HG02678 (cell line): ENCODE results near the gene GATAD2B.
"Not testable (repeated sequence)": the region's sequence is repeated elsewhere in the genome, so short reads cannot be mapped to it uniquely, and the experiment has no call there.

Experiments used
- ATAC-seq: cut with Tn5 transposase; IDR thresholded peaks from one replicate; pipeline ENCODE4 v1.9.1; 2021; ENCODE audit warnings: mild to moderate bottlenecking, moderate library complexity; ENCODE audit not compliant: unreplicated experiment

Gene GATAD2B

DNA sequence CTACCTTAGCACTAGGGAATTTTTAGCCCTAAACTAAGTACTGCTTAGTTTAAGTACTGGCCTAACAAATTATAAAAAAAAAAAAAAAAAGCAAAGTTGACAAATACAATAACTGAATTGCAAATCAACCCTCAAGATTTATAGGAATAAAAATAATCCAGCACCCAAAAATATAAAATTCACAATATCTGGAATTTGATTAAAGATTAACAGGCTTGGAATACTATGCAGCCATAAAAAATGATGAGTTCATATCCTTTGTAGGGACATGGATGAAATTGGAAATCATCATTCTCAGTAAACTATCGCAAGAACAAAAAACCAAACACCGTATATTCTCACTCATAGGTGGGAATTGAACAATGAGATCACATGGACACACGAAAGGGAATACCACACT lies 78.4 kb downstream of the GATAD2B start:
- not testable (repeated sequence) for ATAC-seq

DNA sequence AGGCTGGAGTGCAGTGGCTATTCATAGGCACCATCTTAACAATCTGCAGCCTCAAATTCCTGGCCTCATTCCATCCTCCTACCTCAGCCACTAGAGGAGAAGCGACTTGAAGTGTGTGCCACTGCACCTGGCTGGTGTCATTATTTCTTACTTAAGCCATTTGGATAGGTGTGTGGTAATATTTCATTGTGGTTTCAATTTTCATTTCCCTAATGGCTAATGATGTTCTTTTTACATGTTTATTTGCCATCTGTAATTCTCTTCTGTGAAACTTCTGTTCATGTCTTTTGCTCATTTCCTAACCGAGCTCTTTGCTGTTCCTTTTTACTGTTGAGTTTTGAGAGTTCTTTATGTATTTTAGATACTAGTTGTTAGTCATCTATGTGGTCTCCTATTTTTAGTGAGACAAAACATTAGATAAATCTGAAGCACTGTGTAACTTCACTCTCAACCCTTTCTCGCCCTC lies 80.7 kb downstream of the GATAD2B start:
- peak; percentile 73 for ATAC-seq

DNA sequence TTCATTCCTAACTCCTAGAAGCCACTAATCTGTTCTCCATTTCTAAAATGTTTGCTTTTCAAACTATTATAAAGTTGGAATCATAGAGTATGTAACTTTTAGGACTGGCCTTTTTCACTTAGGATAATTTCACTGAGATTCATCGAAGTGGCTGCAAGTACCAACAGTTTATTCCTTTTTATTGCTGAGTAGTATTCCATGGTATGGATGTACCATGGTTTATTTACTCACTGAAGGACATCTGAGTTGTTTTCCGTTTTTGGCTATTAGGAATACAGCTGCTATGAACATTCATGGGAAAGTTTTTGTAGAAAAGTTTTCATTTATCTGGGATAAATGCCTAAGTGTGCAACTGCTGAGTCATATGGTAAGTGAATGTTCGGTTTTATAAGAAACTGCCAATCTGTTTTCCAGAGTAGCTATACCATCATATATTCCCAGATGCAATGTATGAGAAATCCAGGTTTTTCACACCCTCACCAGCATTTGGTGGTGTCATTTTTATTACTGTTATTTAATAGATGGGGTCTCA lies 81.2 kb downstream of the GATAD2B start:
- no peak for ATAC-seq

DNA sequence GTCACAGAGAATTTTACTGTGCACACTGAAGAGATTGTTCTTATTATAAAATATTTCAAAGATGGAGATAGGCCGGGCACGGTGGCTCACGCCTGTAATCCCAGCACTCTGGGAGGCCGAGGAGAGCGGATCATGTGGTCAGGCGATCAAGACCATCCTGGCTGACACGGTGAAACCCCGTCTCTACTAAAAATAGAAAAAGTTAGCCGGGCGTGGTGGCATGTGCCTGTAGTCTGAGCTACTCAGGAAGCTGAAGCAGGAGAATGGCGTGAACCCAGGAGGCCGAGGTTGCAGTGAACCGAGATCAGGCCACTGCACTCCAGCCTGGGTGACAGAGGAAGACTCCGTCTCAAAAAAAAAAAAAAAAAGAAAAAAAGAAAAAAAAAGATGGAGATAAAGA lies 82.0 kb downstream of the GATAD2B start:
- not testable (repeated sequence) for ATAC-seq

DNA sequence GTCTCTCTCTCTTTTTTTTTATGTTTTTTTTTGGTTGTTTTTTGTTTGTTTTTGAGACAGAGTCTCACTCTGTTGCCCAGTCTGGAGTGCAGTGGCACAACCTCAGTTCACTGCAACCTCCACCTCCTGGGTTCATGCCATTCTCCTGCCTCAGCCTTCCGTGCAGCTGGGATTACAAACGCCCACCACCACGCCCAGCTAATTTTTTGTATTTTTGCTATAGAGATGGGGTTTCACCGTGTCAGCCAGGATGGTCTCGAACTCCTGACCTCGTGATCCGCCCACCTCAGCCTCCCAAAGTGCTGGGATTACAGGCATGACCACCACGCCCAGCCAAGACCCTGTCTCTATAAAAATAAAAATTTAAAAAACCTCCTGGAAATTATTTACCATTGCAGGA lies 88.8 kb downstream of the GATAD2B start:
- not testable (repeated sequence) for ATAC-seq

DNA sequence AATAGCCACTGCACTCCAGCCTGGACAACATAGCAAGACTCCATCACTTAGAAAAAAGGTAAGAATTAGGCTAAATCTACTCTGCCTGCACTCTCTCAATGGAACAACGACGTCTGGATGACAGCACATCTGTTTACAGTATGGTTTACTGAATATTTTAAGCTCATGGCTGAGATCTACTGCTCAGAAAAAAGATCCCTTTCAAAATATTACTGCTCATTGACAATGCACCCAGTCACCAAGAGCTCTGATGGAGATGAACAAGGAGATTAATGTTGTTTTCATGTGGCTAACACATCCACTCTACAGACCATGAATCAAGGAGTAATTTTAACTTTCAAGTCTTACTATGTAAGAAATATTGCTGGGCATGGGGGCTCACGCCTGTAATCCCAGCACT lies 89.6 kb downstream of the GATAD2B start:
- ATAC-seq = no peak

DNA sequence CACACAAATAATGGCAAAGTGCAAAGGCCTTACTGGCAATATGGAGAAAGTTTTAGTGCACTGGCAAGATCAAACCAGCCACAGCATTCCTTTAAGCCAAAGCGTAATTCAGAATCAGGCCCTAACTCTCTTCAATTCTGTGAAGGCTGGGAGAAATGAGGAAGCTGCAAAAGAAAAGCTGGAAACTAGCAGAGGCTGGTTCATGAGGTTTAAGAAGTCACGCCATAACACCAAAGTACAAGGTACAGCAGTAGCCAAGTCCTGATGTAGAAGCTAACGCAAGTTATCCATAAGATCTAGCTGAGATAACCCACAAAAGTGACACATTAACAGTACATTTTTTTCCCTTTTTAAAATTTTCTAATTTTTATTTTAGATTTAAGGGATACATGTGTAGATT lies 90.5 kb downstream of the GATAD2B start:
- no peak for ATAC-seq

DNA sequence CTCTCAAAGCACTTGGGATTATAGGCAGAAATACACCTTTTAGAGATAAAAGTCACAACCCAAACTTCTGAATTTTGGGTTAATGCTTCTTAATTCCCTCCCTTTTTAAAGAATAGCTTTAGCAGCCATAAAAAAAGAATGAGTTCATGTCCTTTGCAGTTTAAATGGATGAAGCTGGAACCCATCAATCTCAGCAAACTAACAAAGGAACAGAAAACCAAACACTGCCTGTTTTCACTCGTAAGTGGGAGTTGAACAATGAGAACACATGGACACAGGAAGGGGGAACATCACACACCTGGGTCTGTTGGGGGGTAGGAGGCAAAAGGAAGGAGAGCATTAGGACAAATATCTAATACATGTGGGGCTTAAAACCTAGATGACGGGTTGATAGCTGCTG lies 91.7 kb downstream of the GATAD2B start:
- no peak for ATAC-seq

DNA sequence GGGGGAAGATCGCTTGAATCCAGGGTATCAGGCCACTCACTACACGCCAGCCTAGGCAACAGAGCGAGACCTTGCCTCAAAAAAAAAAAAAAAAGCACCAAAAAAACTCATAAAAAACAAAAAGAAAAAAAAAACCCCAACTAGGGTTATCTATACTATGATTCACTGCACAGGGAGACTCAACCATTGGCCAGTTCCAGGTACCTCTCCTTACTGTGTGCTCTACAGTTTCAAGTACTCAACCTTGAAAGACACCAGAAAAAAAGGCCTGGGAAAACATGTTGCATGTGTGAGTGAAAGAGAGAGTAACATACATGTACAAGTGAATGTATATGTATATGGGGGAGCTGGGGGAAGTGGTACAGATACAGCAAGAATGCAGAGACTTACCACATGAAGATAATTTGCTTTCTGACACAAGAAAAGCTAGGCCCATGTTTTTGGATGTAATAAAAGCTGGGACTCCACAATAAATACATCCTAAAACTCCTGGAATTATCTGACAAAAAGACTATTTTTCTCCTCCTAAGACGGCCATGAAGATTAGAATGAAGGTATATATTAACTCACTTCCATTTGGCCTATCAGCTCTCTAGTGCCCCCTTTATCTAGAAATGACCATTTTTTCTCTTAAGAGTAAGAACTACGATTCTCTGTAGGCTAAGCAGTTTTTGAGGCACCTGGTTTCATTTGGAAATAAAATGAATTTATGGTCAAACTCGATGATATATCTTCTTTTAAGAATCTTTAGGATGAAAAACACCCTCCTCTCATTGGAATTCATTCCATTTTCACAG lies 95.4 kb downstream of the GATAD2B start:
- no peak for ATAC-seq

DNA sequence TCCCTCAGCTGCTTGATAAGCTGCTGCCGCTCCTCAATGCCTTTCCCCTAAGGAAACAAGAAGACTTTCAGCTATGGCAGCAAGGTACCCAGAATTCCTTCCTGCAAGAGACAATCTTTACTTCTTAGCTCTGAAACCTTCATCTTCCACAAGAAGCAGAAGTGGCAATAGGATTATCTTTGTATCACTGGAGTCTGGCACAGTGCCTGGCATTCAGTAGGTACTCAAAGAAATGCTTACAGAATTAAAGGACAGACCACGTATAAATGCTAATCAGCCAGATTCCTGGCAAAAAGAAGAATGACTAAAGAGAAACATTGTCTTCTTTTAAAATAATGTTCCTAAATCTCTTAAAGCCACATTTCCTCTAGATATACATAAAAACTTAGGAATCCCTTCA lies 103.9 kb downstream of the GATAD2B start:
- no peak for ATAC-seq

DNA sequence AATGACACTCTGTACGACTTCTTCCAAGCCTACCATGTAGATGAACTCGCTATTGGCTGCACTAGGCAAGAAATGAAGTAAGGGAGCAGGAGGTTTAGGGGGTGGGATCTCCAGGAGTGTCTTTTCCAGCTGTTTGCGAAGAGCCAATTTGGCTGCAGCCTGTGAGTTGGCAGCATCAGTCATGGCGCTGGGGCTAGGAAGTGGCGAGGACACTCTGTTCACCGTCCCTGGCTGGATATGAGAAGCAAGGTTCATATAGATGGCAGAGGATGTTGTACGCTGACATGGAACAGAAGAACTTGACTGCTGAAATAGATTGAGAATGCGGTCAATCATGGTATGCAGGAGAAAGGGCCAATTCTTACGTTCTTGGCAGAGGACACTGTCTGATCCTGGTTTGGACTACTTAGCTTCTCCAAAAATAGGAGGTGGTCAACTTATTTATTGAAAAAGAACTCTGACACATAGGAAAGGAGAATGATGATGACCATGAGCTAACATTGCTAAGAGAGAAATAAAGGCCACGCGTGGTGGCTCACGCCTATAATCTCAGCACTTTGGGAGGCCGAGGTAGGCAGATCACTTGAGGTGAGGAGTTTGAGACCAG lies 106.4 kb downstream of the GATAD2B start:
- no peak for ATAC-seq

DNA sequence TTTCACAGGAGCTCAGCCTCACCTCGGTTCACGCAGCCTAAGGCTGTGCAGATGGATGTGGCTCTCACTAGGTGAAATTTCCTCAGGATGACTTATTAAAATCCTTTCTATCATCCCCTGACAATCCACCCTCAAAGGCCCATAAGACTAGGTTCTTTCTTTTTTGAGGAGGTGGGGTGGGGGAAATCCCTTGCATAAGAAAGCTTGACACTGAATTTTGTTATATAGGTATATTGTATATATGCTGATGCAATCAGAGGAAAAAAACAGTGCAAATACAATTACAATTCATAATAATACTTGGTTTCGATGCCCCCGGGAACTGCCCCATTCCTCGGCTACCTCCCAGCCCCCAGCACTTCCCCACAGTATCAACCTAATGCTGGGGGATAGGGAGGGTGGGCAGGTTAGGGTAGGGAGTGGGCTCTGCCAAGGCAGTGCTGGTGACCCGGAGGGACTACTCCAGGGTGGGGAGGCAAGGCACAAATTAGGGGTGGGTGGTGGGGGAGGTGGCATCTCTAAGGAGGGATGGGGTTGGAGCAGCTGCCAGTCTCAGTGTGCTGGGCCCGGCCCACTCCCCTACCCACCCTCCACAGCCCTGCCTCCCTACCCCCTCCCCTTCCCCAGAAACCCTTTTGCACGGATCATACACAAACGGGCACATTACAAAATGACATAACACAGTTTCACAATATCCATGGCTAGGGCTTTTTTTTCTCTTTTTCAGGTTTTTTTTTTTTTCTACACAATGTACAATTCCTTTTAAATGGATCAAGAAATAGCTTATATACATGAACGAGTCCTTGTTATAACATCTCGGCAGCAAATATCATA lies 116.7 kb downstream of the GATAD2B start:
- no peak for ATAC-seq

DNA sequence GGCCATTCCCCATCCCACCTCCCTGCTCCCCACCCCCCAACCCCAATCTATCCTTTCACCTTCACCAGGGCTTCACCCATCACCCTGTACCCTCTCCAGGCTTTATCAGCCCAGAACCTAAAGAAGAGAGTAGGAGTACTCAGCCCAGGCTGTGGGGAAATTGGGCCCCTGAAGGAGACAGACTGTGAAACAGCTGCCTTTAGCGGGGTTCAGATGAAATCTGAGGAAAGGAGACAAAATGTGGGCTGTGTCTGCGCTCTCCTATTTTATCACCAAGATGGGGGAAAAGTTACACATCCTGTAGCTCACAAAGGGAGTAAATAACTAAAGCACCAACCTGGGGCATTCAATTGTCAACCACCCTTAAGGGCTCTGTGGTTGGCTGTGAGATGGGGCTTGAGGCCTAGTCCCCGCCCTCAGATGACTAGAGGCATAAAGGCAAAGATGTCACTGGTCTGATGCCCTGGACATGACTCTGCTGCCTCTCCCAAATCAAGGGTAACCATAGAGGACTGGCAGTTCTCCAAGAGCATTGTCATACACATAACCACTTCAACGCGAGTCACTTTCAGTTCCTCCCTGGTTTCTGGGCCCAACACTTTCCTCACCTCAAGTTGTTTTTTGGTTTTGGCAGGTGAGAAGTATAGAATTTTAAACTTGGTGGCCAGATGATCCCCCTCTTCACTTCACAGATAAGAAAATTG lies 117.6 kb downstream of the GATAD2B start:
- peak; percentile 92 for ATAC-seq

DNA sequence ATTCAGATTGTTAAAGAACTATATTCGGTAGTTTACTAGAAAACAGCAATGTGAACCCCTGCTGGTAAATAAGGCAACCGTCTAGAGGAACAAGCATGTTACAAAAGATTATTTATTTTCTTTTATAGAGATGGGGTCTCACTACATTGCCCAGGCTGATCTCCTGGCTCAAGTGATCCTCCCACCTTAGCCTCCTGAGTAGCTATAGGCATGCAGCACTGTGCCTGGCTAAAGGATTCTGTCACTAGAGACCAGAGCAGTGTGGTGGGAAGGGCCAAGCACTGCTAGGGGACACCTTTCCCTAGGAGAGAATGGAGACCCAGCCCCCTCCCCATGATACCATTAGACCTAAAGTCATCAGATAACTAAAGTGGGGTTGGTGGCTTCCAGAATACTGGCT lies 118.7 kb downstream of the GATAD2B start:
- no peak for ATAC-seq

DNA sequence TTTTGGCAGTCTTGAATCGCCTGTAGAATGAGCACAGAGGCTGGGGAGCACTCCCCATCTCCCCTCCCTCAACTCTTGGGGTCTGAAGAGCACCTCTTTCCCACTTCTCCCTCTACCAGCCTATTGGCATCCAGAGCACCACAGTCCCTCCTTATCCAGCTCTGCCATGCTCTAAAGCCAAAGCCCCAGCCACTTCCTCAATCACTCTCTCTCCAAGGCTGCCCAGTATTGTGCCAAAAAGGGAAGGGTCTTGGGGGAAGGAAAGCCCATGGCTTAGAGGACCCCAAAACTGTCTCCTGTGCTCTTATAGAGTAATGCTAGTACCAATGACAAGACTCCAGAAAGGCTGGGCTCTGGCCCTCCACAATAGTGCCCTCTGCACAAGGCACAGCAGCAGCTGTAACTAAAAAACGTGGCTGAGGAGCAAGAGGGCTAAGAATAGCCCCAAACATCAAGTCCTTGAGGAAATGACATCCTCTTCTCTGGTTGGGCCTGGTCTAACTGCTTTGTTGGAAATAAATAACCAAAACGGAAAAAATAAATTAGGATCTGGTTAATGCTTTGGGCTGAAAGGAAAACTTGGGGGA lies 119.2 kb downstream of the GATAD2B start:
- no peak for ATAC-seq

DNA sequence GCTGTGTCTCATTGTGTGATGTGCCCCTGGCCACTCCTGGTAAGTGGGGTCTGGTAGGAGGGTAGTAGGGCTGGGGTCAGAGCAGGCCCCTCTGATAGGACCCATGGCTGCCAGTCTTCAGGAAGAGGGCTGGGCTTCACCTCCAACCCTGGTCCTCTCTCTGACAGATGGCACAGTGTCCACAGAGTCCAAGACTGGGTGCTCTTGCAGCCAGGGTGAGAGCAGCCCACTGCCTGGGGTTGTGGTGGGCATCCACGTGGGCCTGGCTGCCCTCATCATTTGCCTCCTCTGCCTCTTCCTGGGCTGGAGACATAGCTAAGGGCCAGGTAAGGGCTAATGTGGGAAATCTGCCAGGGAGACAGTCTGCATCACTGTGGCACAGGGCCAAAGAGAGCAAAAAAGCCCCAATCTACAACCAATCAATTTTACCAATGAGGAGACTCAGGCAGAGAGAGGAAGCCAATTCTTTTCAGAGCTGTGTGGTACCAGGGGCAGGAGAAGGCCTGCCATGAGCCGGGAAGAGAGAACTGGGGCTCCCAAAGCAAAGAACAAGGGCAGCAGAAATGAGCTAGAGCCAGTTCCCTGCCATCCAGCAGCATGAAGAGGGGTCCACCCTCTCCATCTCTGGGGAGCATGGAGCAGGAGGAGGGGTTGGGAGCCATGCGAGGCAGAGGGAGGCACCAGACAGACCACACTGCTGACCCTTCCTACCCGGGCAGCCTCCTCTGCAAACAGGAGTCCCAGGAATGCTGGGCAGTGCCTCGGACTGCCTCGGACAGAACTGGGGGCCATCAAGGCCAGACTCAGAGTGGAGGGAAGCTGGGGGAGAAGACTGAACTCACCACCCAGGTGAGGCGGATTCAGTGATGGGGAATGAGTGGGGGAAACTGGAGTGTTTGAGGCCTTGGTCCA lies 120.7 kb downstream of the GATAD2B start:
- ATAC-seq = no peak

DNA sequence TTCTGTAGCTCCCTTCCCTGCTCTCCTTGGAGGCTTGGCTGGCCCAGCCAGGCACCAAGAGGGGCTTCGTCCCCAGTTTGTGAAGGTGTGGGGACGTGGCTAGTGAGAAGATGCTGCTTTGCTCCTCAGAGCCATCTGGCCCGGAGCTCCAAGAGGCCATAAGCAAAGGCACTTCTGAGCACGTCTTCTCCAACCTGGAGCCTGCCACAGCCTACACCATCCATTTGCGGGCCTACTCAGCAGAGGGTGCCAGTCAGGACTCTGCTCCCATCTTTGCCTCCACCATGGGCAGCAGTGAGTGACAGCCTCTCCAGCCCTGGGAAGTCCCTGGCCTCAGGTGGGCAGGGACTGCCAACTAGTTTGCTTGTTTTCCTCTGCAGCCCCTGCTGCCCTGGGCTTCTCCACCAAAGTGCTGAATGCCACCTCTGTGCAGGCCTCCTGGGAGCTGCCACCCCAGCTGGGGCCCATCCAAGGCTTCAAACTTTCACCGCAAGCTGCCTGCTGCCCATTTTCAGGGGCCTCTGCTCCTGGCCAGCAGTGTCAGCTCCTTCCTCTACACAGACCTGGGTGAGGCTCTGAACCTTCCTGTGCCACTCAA lies 121.6 kb downstream of the GATAD2B start:
- no peak for ATAC-seq

DNA sequence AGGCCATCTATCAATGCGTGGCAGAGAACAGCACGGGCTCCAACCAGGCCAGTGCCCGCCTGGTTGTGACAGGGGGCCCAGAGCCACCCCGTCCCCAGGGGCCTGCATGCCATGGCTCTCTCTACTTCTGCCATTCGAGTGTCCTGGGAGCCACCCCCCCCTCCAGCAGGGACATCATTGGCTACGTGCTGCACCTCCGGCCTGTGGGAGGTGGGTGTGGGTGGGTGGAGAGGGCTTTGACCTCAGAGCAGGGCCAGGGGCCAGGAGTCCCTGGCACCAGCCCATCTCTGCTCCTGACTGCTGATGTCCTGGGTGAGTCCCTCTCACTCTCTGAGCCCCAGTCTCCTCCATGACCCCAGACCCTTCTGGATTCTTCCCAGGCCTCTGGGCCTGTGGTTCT lies 122.3 kb downstream of the GATAD2B start:
- ATAC-seq = no peak
